ENCODE measurements around the gene OR10G6. TPM values are rescaled to one million over a fixed set of nuclear protein-coding genes. Genes with fewer than 3 reads are reported as not detected.

OR10G6 gene
- total and polyA plus RNA-seq, 2 of the 8 experiments (the other 6 are each of a cell fraction or from before 2014, with no cell fraction given): not detected

GRCh38 chr11:123976770-123977560 lies 18.0 kb downstream of the OR10G6 start:
- Histone ChIP-seq H2BK5ac (ENCODE audit: low read depth, low read length) (no peak overlapping the region), H3K27me3 (replicated peaks in 1 of 4; ENCODE audit: control insufficient read depth in 3 of 4, extremely low read depth in 1 of 4, insufficient read depth in 3 of 4, low read length in 3 of 4) (no peaks in the 10 kb centered on the region), H3K18ac (ENCODE audit: extremely low read depth, low read length) (no peak overlapping the region), H4K20me1 (replicated peaks in 1 of 2; ENCODE audit: control insufficient read depth in 1 of 2, insufficient read depth in 2 of 2, low read length in 2 of 2) (no peaks in the 10 kb centered on the region), H2BK120ac (replicated peaks; ENCODE audit: low read depth, low read length) (no peak overlapping the region), H3K79me2 (ENCODE audit: control insufficient read depth in 1 of 2, insufficient read depth in 2 of 2, low read length in 2 of 2) (no peaks in the 10 kb centered on the region), H3K36me3 (ENCODE audit: control insufficient read depth in 2 of 4, insufficient read depth in 4 of 4, low read length in 3 of 4) (no peaks in the 10 kb centered on the region), H2AFZ (ENCODE audit: low read length) (no peak overlapping the region; the same call in 1 of the 2 replicates), H3K4ac (replicated peaks; ENCODE audit: insufficient read length, low read depth, low read length) (no peak overlapping the region), H3K27ac (ENCODE audit: low read depth, low read length) (no peak overlapping the region), H4K91ac (replicated peaks; ENCODE audit: insufficient read length, low read length) (no peak overlapping the region), H3K79me1 (ENCODE audit: low read depth, low read length) (no peaks in the 10 kb centered on the region), H3K14ac (ENCODE audit: insufficient read length) (peak overlapping the region; percentile 52), H2BK15ac (ENCODE audit: low read length) (no peak overlapping the region), H3K4me1 (replicated peaks in 1 of 4; ENCODE audit: control insufficient read depth in 3 of 4, insufficient read depth in 4 of 4, low read length in 3 of 4) (0 out of 7 replicates have a peak, but pooled peaks cover 0 to 2% (median 0%) of the 10 kb centered on the region in 4 experiments), H3K23me2 (ENCODE audit: low read depth, low read length) (no peaks in the 10 kb centered on the region), H2BK12ac (ENCODE audit: low read depth, low read length) (peak overlapping the region; percentile 21; the same call in 1 of the 2 replicates), H2BK20ac (ENCODE audit: low read length) (no peak overlapping the region), H2AK5ac (ENCODE audit: low read depth, low read length) (no peak overlapping the region), H4K5ac (ENCODE audit: insufficient read length, low read depth, low read length) (no peak overlapping the region), H3K4me3 (ENCODE audit: extremely low read depth in 1 of 4, insufficient read depth in 2 of 4, low read depth in 3 of 4, low read length in 4 of 4) (no peak overlapping the region), H4K8ac (ENCODE audit: extremely low read depth, insufficient read depth, low read length) (no peak overlapping the region), H3K9me3 (ENCODE audit: insufficient read depth in 2 of 2, low read depth in 1 of 2, low read length in 1 of 2) (no peaks in the 10 kb centered on the region), H3K4me2 (ENCODE audit: insufficient read depth in 1 of 2, low read depth in 2 of 2, low read length in 2 of 2) (no peak overlapping the region), H3K9ac (replicated peaks in 1 of 4; ENCODE audit: extremely low read depth in 1 of 4, low read depth in 3 of 4, low read length in 3 of 4) (no peak overlapping the region), H3K56ac (replicated peaks; ENCODE audit: insufficient read length, low read depth, low read length) (no peak overlapping the region), H3K23ac (ENCODE audit: insufficient read length) (no peak overlapping the region)
- FAIRE-seq (no peak), DNase-seq (ENCODE audit: low read depth in 1 of 2, low spot score in 2 of 2) (no peak)
- no peak for TF ChIP-seq EGR1 (IDR thresholded peaks at IDR 0.05; ENCODE audit: borderline replicate concordance, low read depth, low read length)
- TF ChIP-seq USF2 (IDR thresholded peaks at IDR 0.05; ENCODE audit: low read length): no peak
- no peak for TF ChIP-seq SIX5 (IDR thresholded peaks at IDR 0.05; ENCODE audit: low read depth, low read length)
- no peak for TF ChIP-seq NRF1 (IDR thresholded peaks at IDR 0.05; ENCODE audit: low read depth, low read length)
- TF ChIP-seq CEBPB (IDR thresholded peaks at IDR 0.05; ENCODE audit: low read depth, low read length): no peak
- TF ChIP-seq RNF2 (IDR thresholded peaks at IDR 0.05; ENCODE audit: borderline replicate concordance, low read depth, low read length, missing control alignments, poor library complexity, severe bottlenecking): no peak
- TF ChIP-seq SUZ12 (IDR thresholded peaks at IDR 0.05; ENCODE audit: low read length): no peak
- TF ChIP-seq RAD21 (IDR thresholded peaks at IDR 0.05 in 1 of 2, conservative IDR thresholded peaks at IDR 0.05 in 1 of 2; ENCODE audit: low read depth in 2 of 2, low read length in 2 of 2): no peak
- no peak for TF ChIP-seq CREB1 (IDR thresholded peaks at IDR 0.05)
- no peak for TF ChIP-seq KDM5A (IDR thresholded peaks at IDR 0.05; ENCODE audit: low read length)
- ChIA-PET CTCF (ENCODE audit: partially characterized antibody) (interaction anchor here (0.7 to 1.5 kb wide), 2 partner anchors 21 to 330 kb away, joined by 3 to 4 read pairs; no protein-coding TSS in a partner anchor), POLR2A (ENCODE audit: partially characterized antibody) (no interaction called here)
- WGBS, 2 experiments (ENCODE audit: extremely low coverage in 1 of 2, insufficient coverage in 1 of 2, insufficient read length in 1 of 2, insufficient replicate concordance in 2 of 2, low coverage in 1 of 2, low lambda C conversion rate in 2 of 2, missing lambda C conversion rate in 1 of 2): 90% methylated on average over 17 of the region's 18 CpGs; no CpG with 5 or more reads in 1 of the 2 experiments
